ENCODE results near the gene PLA2G4A.

DNA sequence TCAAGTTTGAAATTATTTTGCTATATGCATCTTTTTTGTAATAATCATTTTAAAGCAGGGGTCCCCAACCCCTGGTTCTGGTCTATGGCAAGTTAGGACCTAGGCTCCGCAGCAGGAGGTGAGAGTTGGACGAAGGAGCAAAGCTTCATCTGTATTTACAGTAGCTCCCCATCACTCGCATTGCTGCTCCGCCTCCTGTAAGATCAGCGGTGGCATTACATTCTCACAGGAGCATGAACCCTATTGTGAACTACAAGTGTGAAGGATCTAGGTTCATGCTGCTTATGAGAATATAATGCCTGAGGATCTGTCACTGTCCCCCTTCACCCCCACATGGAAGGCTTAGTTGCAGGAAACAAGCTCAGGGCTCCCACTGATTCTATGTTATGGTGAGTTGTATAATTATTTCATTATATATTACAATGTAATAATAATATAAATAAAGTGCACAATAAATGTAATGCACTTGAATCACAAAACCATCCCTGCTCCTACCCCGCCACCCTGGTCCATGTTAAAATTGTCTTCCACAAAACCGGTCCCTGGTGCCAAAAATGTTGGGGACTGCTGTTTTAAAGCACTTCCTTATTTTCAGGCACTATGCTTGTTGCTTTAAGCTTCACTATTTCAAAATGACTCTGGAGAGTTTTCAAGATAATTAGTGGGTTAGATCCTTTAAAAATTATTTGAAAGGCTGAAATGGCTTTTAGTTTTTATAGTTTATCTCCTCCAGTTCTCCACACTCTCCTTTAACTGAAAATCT is 74.8 kb downstream of the PLA2G4A start:
- TF ChIP-seq, protein P1, sequence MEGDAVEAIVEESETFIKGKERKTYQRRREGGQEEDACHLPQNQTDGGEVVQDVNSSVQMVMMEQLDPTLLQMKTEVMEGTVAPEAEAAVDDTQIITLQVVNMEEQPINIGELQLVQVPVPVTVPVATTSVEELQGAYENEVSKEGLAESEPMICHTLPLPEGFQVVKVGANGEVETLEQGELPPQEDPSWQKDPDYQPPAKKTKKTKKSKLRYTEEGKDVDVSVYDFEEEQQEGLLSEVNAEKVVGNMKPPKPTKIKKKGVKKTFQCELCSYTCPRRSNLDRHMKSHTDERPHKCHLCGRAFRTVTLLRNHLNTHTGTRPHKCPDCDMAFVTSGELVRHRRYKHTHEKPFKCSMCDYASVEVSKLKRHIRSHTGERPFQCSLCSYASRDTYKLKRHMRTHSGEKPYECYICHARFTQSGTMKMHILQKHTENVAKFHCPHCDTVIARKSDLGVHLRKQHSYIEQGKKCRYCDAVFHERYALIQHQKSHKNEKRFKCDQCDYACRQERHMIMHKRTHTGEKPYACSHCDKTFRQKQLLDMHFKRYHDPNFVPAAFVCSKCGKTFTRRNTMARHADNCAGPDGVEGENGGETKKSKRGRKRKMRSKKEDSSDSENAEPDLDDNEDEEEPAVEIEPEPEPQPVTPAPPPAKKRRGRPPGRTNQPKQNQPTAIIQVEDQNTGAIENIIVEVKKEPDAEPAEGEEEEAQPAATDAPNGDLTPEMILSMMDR (IDR thresholded peaks at IDR 0.05 in 2 of 3, conservative IDR thresholded peaks at IDR 0.05 in 1 of 3; ENCODE audit: borderline replicate concordance in 1 of 3, insufficient read depth in 1 of 3, low read depth in 2 of 3, low read length in 2 of 3): no peak
- TF ChIP-seq POLR2A (IDR thresholded peaks at IDR 0.05; ENCODE audit: borderline replicate concordance, extremely low read depth, insufficient read depth, insufficient read length): no peak
- TF ChIP-seq JUND (IDR thresholded peaks at IDR 0.05): no peak
- TF ChIP-seq, protein P2, sequence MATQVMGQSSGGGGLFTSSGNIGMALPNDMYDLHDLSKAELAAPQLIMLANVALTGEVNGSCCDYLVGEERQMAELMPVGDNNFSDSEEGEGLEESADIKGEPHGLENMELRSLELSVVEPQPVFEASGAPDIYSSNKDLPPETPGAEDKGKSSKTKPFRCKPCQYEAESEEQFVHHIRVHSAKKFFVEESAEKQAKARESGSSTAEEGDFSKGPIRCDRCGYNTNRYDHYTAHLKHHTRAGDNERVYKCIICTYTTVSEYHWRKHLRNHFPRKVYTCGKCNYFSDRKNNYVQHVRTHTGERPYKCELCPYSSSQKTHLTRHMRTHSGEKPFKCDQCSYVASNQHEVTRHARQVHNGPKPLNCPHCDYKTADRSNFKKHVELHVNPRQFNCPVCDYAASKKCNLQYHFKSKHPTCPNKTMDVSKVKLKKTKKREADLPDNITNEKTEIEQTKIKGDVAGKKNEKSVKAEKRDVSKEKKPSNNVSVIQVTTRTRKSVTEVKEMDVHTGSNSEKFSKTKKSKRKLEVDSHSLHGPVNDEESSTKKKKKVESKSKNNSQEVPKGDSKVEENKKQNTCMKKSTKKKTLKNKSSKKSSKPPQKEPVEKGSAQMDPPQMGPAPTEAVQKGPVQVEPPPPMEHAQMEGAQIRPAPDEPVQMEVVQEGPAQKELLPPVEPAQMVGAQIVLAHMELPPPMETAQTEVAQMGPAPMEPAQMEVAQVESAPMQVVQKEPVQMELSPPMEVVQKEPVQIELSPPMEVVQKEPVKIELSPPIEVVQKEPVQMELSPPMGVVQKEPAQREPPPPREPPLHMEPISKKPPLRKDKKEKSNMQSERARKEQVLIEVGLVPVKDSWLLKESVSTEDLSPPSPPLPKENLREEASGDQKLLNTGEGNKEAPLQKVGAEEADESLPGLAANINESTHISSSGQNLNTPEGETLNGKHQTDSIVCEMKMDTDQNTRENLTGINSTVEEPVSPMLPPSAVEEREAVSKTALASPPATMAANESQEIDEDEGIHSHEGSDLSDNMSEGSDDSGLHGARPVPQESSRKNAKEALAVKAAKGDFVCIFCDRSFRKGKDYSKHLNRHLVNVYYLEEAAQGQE (IDR thresholded peaks at IDR 0.05; ENCODE audit: low read depth): no peak
- TF ChIP-seq EZH2 (IDR thresholded peaks at IDR 0.05): no peak
- TF ChIP-seq YY1 (IDR thresholded peaks at IDR 0.05; ENCODE audit: extremely low read depth, insufficient replicate concordance, low read depth, low read length): no peak
- no peak for TF ChIP-seq ATF3 (IDR thresholded peaks at IDR 0.05)
